ENCODE results near the gene SPOCK1.
"Not testable (repeated sequence)": the region's sequence is repeated elsewhere in the genome, so short reads cannot be mapped to it uniquely, and the experiment has no call there.

SPOCK1 gene

GRCh38 chr5:137233726-137234125, 265.4 kb downstream of the SPOCK1 start:
- DNase-seq (ENCODE audit: low read depth in 1 of 2, low spot score in 1 of 2) = no peak
- H3K27me3 ChIP-seq (ENCODE audit: insufficient read depth, poor library complexity, severe bottlenecking) = no peaks in the 10 kb centered on the region
- no peak overlapping the region for H3K27ac ChIP-seq (replicated peaks)
- TF ChIP-seq, protein P1, sequence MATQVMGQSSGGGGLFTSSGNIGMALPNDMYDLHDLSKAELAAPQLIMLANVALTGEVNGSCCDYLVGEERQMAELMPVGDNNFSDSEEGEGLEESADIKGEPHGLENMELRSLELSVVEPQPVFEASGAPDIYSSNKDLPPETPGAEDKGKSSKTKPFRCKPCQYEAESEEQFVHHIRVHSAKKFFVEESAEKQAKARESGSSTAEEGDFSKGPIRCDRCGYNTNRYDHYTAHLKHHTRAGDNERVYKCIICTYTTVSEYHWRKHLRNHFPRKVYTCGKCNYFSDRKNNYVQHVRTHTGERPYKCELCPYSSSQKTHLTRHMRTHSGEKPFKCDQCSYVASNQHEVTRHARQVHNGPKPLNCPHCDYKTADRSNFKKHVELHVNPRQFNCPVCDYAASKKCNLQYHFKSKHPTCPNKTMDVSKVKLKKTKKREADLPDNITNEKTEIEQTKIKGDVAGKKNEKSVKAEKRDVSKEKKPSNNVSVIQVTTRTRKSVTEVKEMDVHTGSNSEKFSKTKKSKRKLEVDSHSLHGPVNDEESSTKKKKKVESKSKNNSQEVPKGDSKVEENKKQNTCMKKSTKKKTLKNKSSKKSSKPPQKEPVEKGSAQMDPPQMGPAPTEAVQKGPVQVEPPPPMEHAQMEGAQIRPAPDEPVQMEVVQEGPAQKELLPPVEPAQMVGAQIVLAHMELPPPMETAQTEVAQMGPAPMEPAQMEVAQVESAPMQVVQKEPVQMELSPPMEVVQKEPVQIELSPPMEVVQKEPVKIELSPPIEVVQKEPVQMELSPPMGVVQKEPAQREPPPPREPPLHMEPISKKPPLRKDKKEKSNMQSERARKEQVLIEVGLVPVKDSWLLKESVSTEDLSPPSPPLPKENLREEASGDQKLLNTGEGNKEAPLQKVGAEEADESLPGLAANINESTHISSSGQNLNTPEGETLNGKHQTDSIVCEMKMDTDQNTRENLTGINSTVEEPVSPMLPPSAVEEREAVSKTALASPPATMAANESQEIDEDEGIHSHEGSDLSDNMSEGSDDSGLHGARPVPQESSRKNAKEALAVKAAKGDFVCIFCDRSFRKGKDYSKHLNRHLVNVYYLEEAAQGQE (IDR thresholded peaks at IDR 0.05; ENCODE audit: insufficient replicate concordance, low read depth) = no peak
- no peak for TF ChIP-seq POLR2AphosphoS5 (IDR thresholded peaks at IDR 0.05; ENCODE audit: low read depth)
- no peak for TF ChIP-seq GABPA (IDR thresholded peaks at IDR 0.05; ENCODE audit: low read depth)
- TF ChIP-seq SPI1 (IDR thresholded peaks at IDR 0.05; ENCODE audit: borderline replicate concordance, low read depth) = no peak
- TF ChIP-seq CTCF (IDR thresholded peaks at IDR 0.05; ENCODE audit: insufficient read depth, low read length) = no peak
- H3K4me3 ChIP-seq (replicated peaks; ENCODE audit: insufficient read depth, low read length) = no peak overlapping the region

GRCh38 chr5:137233304-137233703, 265.8 kb downstream of the SPOCK1 start:
- H3K27ac ChIP-seq (replicated peaks); H3K27me3 ChIP-seq (ENCODE audit: insufficient read depth, poor library complexity, severe bottlenecking); DNase-seq (ENCODE audit: low read depth in 1 of 2, low spot score in 1 of 2); H3K4me3 ChIP-seq (replicated peaks; ENCODE audit: insufficient read depth, low read length): not testable (repeated sequence)

DNA sequence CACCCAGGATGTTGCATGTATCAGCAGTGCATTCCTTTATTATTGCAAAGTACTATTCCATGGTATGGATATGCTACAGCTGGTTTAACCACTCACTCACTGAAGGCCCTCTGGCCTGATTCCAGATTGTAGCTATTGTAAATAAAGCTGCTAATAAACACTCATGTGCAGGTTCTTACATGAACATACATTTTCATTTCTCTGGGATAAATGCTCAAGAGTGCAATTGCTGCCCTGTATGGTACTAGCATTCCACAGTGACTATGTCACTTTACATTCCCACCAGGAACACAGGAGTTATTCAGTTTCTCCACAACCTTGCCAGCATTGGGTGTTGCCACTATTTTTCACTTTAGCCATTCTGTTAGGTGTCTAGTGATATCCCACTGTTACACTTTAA, 267.6 kb downstream of the SPOCK1 start:
- DNase-seq (ENCODE audit: low read depth in 1 of 2, low spot score in 1 of 2) = no peak

GRCh38 chr5:137228816-137229215, 270.3 kb downstream of the SPOCK1 start:
- TF ChIP-seq GABPA (IDR thresholded peaks at IDR 0.05; ENCODE audit: low read depth) (no peak), POLR2AphosphoS5 (IDR thresholded peaks at IDR 0.05; ENCODE audit: low read depth) (no peak), CTCF (IDR thresholded peaks at IDR 0.05; ENCODE audit: insufficient read depth, low read length) (no peak), SPI1 (IDR thresholded peaks at IDR 0.05; ENCODE audit: borderline replicate concordance, low read depth) (no peak)
- TF ChIP-seq, protein P1 (IDR thresholded peaks at IDR 0.05; ENCODE audit: insufficient replicate concordance, low read depth) = no peak
- DNase-seq (ENCODE audit: low read depth in 1 of 2, low spot score in 1 of 2) = no peak
- no peaks in the 10 kb centered on the region for H3K27me3 ChIP-seq (ENCODE audit: insufficient read depth, poor library complexity, severe bottlenecking)
- H3K4me3 ChIP-seq (replicated peaks; ENCODE audit: insufficient read depth, low read length) = no peak overlapping the region
- no peak overlapping the region for H3K27ac ChIP-seq (replicated peaks)

More for the DNA sequence above, 267.6 kb downstream of the SPOCK1 start:
- no peak overlapping the region for H3K4me3 ChIP-seq (replicated peaks; ENCODE audit: insufficient read depth, low read length)
- TF ChIP-seq, protein P1 (IDR thresholded peaks at IDR 0.05; ENCODE audit: insufficient replicate concordance, low read depth) = no peak
- TF ChIP-seq CTCF (IDR thresholded peaks at IDR 0.05; ENCODE audit: insufficient read depth, low read length) = no peak
- no peaks in the 10 kb centered on the region for H3K27me3 ChIP-seq (ENCODE audit: insufficient read depth, poor library complexity, severe bottlenecking)
- no peak overlapping the region for H3K27ac ChIP-seq (replicated peaks)

Measured in HL-60 (cell line).